GM19468 (cell line): ENCODE measurements around the gene LRRFIP2.
A peak's percentile ranks its signal among the peaks of the same experiment; 100 is the strongest.

Experiments
- ATAC-seq: cut with Tn5 transposase; IDR thresholded peaks from one replicate; pipeline ENCODE4 v1.9.1; 2021; ENCODE audit warnings: mild to moderate bottlenecking, moderate library complexity, moderate number of reproducible peaks; ENCODE audit not compliant: unreplicated experiment; ENCODE audit errors: extremely low read depth

Gene LRRFIP2

GRCh38 chr3:37190667-37191066 lies 16.3 kb upstream of the LRRFIP2 start:
- no peak for ATAC-seq

DNA sequence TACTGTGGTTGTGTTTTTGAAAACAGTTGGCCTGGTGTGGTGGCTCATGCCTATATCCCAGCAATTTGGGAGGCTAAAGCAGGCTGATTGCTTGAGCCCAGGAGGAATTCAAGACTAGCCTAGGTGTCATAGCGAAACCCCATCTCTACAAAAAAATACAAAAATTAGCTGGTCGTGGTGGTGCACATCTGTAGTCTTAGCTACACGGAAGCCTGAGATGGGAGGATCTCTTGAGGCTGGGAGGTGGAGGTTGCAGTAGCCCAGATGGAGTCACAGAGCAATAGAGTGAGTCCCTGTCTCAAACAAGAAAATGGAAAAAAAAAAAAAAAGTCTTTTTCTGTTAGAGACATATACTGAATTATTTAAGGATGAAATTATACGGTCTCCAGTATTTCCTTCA lies 14.7 kb upstream of the LRRFIP2 start:
- no peak for ATAC-seq

DNA sequence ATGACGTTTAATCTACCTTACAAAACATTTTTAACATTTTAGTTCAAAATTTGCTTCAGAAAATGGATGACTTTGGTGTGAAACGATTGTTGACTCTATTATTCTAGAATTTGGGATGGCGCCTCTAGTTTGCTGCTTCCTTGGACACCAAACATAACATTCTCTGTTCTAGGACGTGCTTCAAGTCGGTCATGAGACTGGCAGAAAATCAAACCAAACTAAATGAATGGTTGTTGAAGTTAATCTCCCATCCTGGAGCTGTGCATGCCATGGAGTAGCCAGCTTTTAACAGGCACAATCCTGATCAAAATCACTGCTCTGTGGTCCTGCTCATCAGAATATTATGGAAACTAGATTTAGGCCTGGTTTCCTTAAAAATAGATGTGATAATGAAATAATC lies 9.6 kb upstream of the LRRFIP2 start:
- no peak for ATAC-seq

- no peak for ATAC-seq
Observed at GRCh38 chr3:37183375-37183831, 9.0 kb upstream of the LRRFIP2 start.

- no peak for ATAC-seq
Observed at GRCh38 chr3:37182816-37183215, 8.4 kb upstream of the LRRFIP2 start.

- no peak for ATAC-seq
Observed at GRCh38 chr3:37181756-37182155, 7.4 kb upstream of the LRRFIP2 start.

GRCh38 chr3:37179144-37179967 lies 5.0 kb upstream of the LRRFIP2 start:
- no peak for ATAC-seq

GRCh38 chr3:37173806-37174205 lies 576 bp downstream of the LRRFIP2 start:
- no peak for ATAC-seq

- ATAC-seq = no peak
Observed at GRCh38 chr3:37171144-37171543, 3.2 kb downstream of the LRRFIP2 start.

DNA sequence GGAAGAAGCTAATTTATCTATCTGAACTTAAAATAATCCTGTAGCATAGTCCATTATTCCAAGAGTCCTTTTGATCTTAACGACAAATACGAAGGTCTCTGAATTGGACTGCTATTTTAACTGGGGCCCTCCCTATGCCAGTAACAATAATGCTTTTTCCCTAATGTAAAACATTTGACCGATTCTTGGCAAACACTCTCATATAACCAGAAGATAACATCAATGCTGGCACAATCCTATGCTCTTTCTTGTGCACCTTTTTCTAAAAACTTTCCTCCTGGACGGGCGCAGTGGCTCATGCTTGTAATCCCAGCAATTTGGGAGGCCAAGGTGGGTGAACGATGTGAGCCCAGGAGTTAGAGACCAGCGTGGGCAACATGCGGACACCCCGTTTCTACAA lies 3.9 kb downstream of the LRRFIP2 start:
- ATAC-seq = no peak

DNA sequence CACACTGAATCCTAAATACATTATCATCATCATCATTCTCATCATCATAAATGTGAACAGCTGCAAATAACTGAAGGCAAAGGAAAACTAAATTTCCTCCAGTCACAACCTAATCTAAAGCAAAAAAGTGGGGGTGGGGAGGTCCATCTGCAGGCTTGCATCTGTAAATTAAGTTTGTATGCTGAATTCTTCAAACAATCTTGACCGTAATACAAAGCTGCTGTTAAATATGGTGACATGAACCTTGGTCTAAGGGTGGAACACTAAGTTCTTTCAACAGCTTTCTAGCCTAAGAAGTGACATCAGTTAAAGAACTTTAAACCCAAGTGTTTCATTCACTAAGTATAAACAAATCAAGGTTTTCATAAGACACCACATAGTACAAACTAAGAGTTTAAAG lies 4.3 kb downstream of the LRRFIP2 start:
- no peak for ATAC-seq

DNA sequence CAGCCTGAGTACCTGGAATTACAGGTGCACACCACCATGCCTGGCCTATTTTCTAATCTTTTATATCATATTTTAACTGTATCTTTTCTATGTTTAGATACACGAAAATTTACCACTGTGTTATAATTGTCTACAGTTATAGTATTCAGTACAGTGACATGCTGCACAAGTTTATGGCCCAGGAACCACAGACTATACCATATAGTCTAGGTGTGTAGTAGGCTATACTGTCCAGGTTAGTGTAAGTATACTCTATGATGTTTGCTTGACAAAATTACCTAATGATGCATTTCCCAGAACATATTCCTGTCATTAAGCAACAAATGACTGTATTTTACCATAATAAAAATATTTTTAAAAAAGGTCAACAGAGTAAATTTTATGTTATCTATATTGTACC lies 5.5 kb downstream of the LRRFIP2 start:
- ATAC-seq = no peak

DNA sequence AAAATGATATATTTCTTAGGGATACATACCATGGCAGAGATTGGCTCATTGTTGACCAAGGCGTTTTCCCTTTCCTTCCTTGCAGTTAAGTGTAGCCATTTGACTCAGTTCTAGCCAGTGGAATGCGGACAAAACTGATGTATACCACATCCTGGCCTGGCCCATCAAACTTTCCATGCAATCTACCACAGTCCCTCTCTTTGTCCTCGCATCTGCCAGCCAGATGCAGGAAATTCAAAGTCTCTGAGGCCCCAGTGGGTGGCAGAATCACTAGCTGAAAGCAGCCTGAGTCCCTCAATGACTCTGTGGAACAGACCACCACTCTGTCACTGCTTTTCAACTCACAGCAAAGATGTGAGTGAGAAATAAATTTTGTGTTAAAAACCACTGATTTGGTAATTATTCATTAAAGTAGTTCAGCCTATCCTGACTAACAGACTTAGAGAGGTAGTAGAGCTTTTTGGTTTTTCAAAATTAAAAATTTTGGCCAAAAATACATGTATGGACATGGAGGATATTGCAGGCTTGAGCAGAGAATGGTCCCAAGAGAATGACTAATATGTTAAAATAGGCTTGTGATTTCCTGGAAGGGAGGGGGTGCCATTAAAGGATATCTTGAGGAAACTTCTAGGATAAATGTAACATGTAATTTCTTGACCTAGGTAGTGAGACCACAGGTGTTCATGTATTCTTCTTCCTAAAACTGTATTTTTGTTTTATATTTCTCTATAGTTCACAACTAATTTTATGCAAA lies 10.9 kb downstream of the LRRFIP2 start:
- ATAC-seq = no peak

DNA sequence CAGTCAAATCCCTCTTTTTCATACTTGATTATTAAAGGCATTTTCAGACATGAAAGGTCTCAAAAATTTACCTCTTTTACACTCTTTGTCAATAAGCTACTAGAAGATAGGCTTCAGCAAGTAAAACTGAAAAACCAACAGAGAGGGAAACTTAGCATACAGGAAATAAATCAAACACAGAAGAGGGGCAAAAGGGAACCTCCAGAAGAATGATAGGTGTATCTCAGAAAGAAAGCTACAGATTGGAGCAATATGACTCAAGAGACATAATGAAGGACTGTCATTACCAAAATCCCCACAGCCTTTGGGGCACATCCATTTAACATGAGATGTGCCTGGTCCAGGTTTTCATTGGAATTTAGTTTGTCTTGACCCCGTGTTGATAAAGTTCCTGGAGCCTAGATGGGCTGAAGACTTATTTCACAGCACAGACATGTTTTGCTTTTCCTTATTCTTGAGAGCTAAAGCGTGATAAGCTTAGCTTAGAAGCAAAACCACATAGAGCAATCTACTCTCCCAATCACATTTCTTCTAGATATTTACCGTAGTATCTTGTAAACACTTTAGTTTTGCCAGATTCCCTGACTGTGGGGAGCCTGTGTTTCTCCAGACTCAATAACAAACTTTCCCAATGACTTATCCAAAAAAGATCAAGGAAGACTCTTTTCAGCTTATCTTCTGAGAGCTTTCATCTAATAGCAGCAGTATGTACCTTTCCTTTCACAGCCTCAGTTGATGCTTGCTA lies 11.7 kb downstream of the LRRFIP2 start:
- ATAC-seq = peak; percentile 79

- no peak for ATAC-seq
Observed at GRCh38 chr3:37161351-37161750, 13.0 kb downstream of the LRRFIP2 start.

- no peak for ATAC-seq
Observed at GRCh38 chr3:37155782-37156181, 18.6 kb downstream of the LRRFIP2 start.

DNA sequence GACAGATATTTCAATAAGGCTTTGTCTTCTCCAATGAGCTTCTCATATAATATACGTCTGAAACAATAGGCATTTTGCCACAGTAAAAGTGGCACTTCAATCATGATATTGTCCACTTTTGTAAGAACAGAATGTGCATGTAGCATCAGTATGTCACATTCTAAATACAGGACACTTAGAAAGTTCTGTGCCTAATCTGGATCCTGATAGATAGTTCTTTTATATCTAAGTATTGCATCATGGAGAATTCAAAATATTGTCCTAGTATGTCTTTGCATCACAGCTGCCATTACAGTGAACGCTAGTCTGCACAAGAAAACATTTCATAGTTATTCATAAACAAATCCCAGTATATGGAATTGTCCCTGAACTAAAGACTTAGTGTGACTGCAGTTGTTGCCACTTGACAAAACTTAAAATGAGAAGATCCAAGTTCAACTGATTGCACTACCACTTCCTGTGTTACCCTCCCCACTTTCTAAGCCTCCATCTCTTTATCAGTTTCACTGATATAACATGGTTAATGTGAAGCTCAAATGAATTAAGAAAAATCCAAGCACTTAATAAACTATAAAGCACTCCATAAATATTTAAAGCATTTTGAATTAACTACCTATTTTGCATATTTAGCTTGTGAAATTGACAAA lies 19.6 kb downstream of the LRRFIP2 start:
- no peak for ATAC-seq

- no peak for ATAC-seq
Observed at GRCh38 chr3:37150621-37151020, 23.8 kb downstream of the LRRFIP2 start.

GRCh38 chr3:37149257-37149656 lies 25.1 kb downstream of the LRRFIP2 start:
- ATAC-seq = no peak

DNA sequence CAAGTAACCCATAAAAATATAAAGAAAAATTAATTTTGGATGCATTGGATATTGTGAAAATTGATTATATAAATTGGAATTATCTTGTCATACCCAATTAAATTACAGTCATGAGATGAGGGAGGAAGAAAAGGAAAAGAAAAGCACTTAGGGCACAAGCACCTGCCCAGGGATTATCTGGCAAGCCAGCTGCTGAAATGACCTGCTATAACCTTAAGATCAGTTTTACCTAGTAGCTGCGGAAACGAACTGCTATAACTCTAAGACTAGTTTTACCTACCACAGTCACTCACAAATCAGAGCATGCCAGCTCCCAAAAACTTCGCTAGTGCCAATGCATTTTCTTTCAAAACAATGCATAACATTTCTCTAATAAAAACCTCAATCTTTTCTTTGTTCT lies 26.2 kb downstream of the LRRFIP2 start:
- ATAC-seq = no peak
